ENCODE measurements around the gene OPCML.

Gene OPCML

DNA sequence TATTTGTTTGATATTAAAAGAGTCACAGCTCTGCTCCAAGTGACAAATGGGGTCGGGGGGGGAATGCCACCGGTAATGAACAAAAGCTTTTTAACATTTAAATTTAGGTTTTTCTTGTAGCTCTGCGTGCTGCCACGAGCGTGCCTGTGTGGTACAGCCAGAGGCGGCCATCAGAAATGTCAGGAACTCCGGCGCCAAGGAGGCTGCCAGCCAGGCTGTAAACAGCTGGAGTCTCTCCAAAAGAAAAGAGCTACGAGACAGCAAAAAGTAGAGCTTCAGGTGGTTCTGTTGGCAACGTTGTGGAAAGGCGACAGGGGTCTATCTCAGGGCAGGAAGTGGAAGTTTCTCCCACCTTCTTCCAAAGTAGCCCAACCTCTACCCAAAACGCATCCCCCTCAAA, 532.8 kb downstream of the OPCML start:
- TF ChIP-seq CTCF (conservative IDR thresholded peaks at IDR 0.05; ENCODE audit: low read length) = no peak
- H3K4me3 ChIP-seq (ENCODE audit: low read length) = no peak overlapping the region
- no peak for DNase-seq (ENCODE audit: low read depth)

GRCh38 chr11:132999031-132999430, 533.3 kb downstream of the OPCML start:
- TF ChIP-seq CTCF (conservative IDR thresholded peaks at IDR 0.05; ENCODE audit: low read length) = no peak
- no peak for DNase-seq (ENCODE audit: low read depth)
- H3K4me3 ChIP-seq (ENCODE audit: low read length) = no peak overlapping the region

- no peak overlapping the region for H3K4me3 ChIP-seq (ENCODE audit: low read length)
- TF ChIP-seq CTCF (conservative IDR thresholded peaks at IDR 0.05; ENCODE audit: low read length) = no peak
These were observed 534.9 kb downstream of the OPCML start for GRCh38 chr11:132997396-132997795.

GRCh38 chr11:132994966-132995365, 537.3 kb downstream of the OPCML start:
- H3K4me3 ChIP-seq (ENCODE audit: low read length) = no peak overlapping the region
- TF ChIP-seq CTCF (conservative IDR thresholded peaks at IDR 0.05; ENCODE audit: low read length) = no peak
- peak; percentile 19 for DNase-seq (ENCODE audit: low read depth)

More at GRCh38 chr11:132997396-132997795, 534.9 kb downstream of the OPCML start:
- DNase-seq (ENCODE audit: low read depth) = no peak

DNA sequence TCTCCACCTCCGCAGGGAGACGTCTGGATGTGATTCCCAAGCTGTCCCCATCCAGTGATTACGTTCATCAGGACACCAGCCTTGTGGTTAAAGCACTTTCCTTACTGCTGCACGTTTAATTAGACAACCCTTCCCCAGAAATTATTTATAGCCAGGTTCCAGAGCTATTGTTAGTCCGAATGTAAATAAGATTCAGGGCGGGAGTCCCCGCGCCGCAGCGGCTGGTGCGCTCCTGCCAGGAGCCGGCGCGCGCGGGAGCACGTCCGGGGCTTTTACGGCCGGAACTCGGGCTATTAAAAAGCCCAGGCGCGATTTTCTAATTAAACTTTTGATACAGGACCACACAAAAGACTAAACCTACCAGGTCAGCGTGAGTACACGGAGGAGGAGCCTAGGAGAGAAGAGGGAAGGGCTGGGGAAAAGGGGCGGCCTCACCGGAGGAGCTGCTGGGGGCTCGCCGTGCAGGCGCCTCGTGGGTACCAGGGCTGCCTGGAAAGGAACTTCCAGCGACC, 538.3 kb downstream of the OPCML start:
- H3K4me3 ChIP-seq (ENCODE audit: low read length) = peak overlapping the region; percentile 38
- no peak for DNase-seq (ENCODE audit: low read depth)
- TF ChIP-seq CTCF (conservative IDR thresholded peaks at IDR 0.05; ENCODE audit: low read length) = no peak

DNA sequence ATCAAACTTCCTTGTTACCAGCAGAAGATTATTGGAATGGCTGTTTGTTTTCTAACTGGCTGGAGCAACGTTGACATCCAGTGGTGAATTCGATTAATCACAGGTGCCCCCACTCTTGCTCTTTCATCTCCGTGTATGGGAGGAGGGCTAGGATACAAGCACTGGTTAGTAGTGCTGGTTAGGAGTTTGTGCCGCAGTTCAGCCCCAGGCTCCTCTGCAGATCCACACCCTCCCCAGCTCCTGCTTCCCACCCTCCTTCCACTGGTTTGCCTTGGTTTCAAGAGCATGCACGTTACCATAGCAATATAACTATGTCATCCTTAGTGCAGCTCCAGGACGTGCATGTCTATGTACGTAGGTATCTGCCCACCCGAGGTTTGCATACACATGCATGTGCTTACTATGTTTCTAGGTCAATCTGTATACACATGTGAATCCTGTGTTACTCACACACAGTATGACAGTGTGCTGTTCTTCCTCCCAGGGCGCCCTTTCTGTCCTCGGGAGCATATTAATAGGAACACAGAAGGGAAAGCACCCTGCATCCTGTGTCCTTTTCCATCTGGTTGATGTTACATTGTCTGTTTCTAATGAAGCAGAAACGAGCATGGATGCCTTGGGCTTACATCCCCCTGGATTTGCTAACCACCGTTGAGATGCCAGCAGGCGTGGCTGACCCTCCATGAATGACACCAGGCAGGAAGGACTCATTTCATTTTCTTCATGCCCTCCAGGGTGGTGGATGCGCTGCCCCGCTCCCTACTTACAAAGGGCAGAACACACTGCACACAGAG, 539.3 kb downstream of the OPCML start:
- TF ChIP-seq CTCF (conservative IDR thresholded peaks at IDR 0.05; ENCODE audit: low read length) = peak; percentile 54
- peak; percentile 23 for DNase-seq (ENCODE audit: low read depth)
- no peak overlapping the region for H3K4me3 ChIP-seq (ENCODE audit: low read length)

DNA sequence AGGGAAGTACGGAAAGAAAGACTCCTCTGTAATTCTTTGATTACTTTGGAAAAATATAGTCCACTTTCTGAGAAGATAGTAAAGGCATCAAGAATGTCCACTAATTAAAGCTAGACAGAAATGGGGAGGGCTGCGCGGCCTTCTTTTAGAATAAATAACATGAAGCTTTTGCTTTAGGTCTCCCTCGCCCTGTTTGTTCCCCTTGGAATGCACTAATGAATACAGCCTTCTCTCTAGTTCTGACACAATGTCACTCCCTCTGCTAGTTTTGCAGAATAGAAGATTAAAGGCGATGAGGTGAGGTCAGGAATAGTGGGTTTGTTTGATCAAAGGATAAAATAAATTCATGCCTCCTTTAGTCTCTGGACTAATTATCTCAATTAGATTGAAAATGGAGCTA, 543.9 kb downstream of the OPCML start:
- DNase-seq (ENCODE audit: low read depth) = no peak
- TF ChIP-seq CTCF (conservative IDR thresholded peaks at IDR 0.05; ENCODE audit: low read length) = no peak
- H3K4me3 ChIP-seq (ENCODE audit: low read length) = no peak overlapping the region

All from AG10803 (cell line).